Activated CD8-positive, alpha-beta memory T cell treated with anti-CD3 and anti-CD28 coated beads, Interleukin-2, amount 50 U/mL, for 48 hours (primary cell): ENCODE results near the gene SAMD4A.

Experiments used
- DNase-seq: peaks from one replicate; pipeline ENCODE4 v3.0.0-alpha.2; 2020

SAMD4A gene

GRCh38 chr14:54566410-54567223 lies at the start of gene SAMD4A:
TSS of gene SAMD4A (plus strand) at chr14:54567128. CDS start at chr14:54567917, 789 bp downstream.
- DNase-seq: peak; percentile 70

- no peak for DNase-seq
Measured at GRCh38 chr14:54524410-54524809, 42.5 kb upstream of the SAMD4A start.

GRCh38 chr14:54528973-54529372 lies 38.0 kb upstream of the SAMD4A start:
- DNase-seq: no peak

- DNase-seq: no peak
Measured at GRCh38 chr14:54529811-54530210, 37.1 kb upstream of the SAMD4A start.

GRCh38 chr14:54532111-54533012 lies 34.6 kb upstream of the SAMD4A start:
- no peak for DNase-seq

- DNase-seq: no peak
Measured at GRCh38 chr14:54533100-54533499, 33.8 kb upstream of the SAMD4A start.

GRCh38 chr14:54535126-54535525 lies 31.8 kb upstream of the SAMD4A start:
- no peak for DNase-seq

- DNase-seq: no peak
Measured at GRCh38 chr14:54535646-54536045, 31.3 kb upstream of the SAMD4A start.

GRCh38 chr14:54537651-54538050 lies 29.3 kb upstream of the SAMD4A start:
- DNase-seq: no peak

- DNase-seq: no peak
Measured at GRCh38 chr14:54538055-54538454, 28.9 kb upstream of the SAMD4A start.

- no peak for DNase-seq
Measured at GRCh38 chr14:54547583-54547982, 19.3 kb upstream of the SAMD4A start.

- DNase-seq: no peak
Measured at GRCh38 chr14:54548491-54548890, 18.4 kb upstream of the SAMD4A start.

- no peak for DNase-seq
Measured at GRCh38 chr14:54549862-54550261, 17.1 kb upstream of the SAMD4A start.

- no peak for DNase-seq
Measured at GRCh38 chr14:54550514-54550913, 16.4 kb upstream of the SAMD4A start.

GRCh38 chr14:54554401-54554800 lies 12.5 kb upstream of the SAMD4A start:
- no peak for DNase-seq

GRCh38 chr14:54555651-54556050 lies 11.3 kb upstream of the SAMD4A start:
- DNase-seq: no peak

GRCh38 chr14:54556535-54556934 lies 10.4 kb upstream of the SAMD4A start:
- DNase-seq: no peak

- DNase-seq: no peak
Measured at GRCh38 chr14:54562334-54562733, 4.6 kb upstream of the SAMD4A start.

- no peak for DNase-seq
Measured at GRCh38 chr14:54564071-54564867, 2.7 kb upstream of the SAMD4A start.

- peak; percentile 82 for DNase-seq
Measured at GRCh38 chr14:54564868-54565784, 1.8 kb upstream of the SAMD4A start.

- DNase-seq: peak; percentile 82
Measured at GRCh38 chr14:54565785-54566409, 1.0 kb upstream of the SAMD4A start.
